Stomach smooth muscle (tissue), 2 donors: ENCODE results near the gene PDE6B.

Source experiments
- H3K27ac ChIP-seq: one replicate; pipeline ENCODE4 v1.7.0; 2013; ENCODE audit warnings: mild to moderate bottlenecking, low read length, inconsistent platforms
- H3K27me3 ChIP-seq, 2 donors: one replicate each; pipeline ENCODE4 v1.7.0; 2013; ENCODE audit warnings: low read length in 2 of 2; ENCODE audit not compliant: insufficient read depth in 2 of 2, control insufficient read depth in 1 of 2
- H3K36me3 ChIP-seq, 2 donors: one replicate each; pipeline ENCODE4 v1.7.0; 2013; ENCODE audit warnings: low read length in 2 of 2; ENCODE audit not compliant: control insufficient read depth in 2 of 2, insufficient read depth in 2 of 2
- H3K4me1 ChIP-seq: one replicate; pipeline ENCODE4 v1.7.0; 2013; ENCODE audit warnings: low read length; ENCODE audit not compliant: control insufficient read depth, insufficient read depth
- H3K4me3 ChIP-seq, 2 donors: one replicate each; pipeline ENCODE4 v1.7.0; 2013; ENCODE audit warnings: low read length in 2 of 2
- H3K9ac ChIP-seq, 2 donors: one replicate each; pipeline ENCODE4 v1.7.0; 2013; ENCODE audit warnings: low read length in 2 of 2, mild to moderate bottlenecking in 1 of 2
- H3K9me3 ChIP-seq, 2 donors: one replicate each; pipeline ENCODE4 v1.7.0; 2013; ENCODE audit warnings: low read length in 2 of 2; ENCODE audit not compliant: control insufficient read depth in 2 of 2
- donor health status: healthy.
- donor health status: Pancreatic carcinoma.

PDE6B gene

DNA sequence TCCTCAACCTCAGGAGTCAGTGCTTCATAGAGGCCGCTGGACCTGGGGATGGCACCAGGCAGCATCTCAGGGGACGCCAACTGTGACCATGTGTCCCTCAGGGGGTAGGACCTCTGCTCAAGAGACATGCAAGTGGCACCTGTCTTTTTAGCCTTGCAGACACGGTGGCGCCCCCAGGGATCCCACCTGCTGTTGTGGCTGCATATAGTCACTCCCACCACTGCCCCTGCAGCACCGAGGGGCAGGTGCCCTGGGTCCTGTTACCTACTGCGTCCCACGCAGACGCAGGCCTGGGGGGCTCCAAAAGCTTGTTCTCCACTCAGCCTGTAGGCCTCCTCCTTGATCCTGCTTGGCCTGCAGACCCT lies 51.5 kb downstream of the PDE6B start:
- no peak overlapping the region for H3K9ac ChIP-seq
- H3K9me3 ChIP-seq, result no peaks in the 10 kb centered on the region
- peaks cover 5 to 6% of the 10 kb centered on the region in 2 donors for H3K36me3 ChIP-seq
- H3K4me3 ChIP-seq, result no peak overlapping the region
- peaks cover 21 to 23% of the 10 kb centered on the region in 2 donors for H3K27me3 ChIP-seq
- H3K4me1 ChIP-seq, result peaks cover 35% of the 10 kb centered on the region
- no peak overlapping the region for H3K27ac ChIP-seq

DNA sequence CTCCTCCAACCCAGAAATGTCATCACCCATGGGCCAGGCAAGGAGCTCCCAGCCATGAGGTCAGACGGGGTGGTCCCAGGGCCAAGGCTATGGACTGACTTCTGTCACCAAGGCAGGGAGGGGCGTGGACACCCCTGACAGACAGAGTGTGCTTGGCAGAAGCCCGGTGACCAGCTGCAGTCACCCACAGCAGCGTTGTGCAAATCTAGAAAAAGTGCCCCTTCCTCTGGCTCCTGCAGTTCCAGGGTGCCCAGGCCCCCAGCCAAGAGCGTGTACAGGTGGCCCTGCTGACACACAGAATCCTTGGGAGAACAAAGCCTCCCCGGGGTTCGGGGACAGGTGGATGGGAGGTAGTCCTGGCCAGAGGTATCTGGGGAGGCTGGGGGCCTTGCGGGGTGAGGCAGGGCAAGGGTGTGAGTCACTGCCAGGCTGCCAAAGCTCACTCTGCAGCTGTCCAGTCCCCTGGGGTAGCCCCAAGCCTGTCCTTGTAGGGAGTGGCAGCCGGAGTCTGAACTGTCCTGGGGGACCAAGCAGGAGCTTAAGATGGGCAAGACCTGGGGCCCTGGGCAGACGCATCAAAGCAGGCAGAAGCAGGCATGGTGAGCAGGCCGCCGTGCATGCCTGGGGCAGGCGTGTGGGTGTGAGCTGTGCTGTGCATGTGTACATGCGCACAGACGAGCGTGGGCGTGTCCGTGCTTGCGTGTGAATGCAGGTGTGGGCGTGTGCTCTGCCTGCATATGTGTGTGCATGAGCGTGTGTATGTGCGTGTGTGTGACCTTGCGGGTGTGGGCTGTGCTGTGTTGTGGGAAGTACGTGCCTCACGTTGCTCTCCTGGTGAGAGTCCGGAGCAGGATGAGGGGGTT lies 52.3 kb downstream of the PDE6B start:
- H3K9ac ChIP-seq, result no peak overlapping the region
- H3K27ac ChIP-seq, result no peak overlapping the region
- H3K4me3 ChIP-seq, result no peak overlapping the region
- H3K36me3 ChIP-seq, result no peaks in the 10 kb centered on the region
- H3K9me3 ChIP-seq, result no peaks in the 10 kb centered on the region
- peaks cover 23 to 27% of the 10 kb centered on the region in 2 donors for H3K27me3 ChIP-seq
- H3K4me1 ChIP-seq, result peaks cover 36% of the 10 kb centered on the region

DNA sequence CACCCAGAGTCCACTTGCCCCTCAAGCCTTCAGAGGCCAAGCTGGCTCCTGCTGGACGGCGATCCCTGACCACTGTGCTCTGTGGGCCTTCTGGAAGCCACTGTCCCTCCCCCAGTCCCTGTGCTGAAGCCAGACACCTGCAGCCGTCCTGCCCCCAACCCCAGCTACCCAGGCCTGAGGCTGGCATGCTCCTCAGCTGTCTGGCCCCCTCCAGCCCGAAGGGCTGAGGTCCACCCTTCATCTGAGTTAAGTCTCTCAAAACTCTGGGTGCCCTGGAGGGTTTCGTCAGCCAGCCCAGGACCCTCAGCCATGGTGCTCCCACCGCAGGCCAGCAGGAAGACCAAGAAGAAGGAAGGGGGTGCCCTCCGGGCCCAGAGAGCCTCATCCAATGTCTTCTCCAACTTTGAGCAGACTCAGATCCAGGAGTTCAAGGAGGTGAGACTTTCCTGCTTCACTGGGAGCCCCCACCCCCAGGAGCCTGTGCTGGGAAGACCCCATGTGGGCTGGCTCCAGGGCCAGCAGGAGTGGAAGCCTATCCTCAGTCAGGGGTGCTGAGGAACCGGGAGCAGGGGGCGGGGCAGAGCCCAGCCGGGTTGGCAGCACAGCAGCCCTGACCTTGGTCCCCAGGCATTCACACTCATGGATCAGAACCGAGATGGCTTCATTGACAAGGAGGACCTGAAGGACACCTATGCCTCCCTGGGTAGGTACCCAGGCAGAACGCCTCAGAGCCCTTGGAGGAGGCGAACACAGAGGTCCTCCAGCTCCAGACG lies 53.1 kb downstream of the PDE6B start:
- H3K27me3 ChIP-seq, result peaks cover 28 to 30% of the 10 kb centered on the region in 2 donors
- no peak overlapping the region for H3K27ac ChIP-seq
- no peaks in the 10 kb centered on the region for H3K9me3 ChIP-seq
- H3K9ac ChIP-seq, result no peak overlapping the region
- no peaks in the 10 kb centered on the region for H3K36me3 ChIP-seq
- peaks cover 30% of the 10 kb centered on the region for H3K4me1 ChIP-seq
- H3K4me3 ChIP-seq, result no peak overlapping the region

DNA sequence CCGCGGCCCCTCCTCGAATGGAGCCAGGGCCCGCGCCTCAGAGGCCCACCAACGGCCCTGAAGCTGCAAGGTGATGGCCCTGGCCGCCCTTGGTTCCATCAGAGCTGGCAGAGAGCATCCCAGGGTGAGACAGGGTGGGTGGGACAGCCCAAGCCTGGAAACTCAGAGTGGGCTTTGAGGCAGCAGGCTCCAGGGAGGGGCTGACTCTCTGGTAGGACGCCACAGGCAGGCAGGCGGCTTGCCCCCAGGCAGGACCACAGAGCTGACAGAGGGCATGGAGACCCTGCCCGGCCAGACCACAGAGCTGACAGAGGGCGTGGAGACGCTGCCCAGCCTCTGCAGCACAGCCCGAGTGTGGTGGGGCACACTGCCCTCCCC lies 53.7 kb downstream of the PDE6B start:
- Histone ChIP-seq H3K9me3 (no peaks in the 10 kb centered on the region), H3K27me3 (peaks cover 30% of the 10 kb centered on the region in 2 donors), H3K36me3 (no peaks in the 10 kb centered on the region), H3K4me3 (no peak overlapping the region), H3K4me1 (peaks cover 30% of the 10 kb centered on the region), H3K27ac (no peak overlapping the region), H3K9ac (no peak overlapping the region)

DNA sequence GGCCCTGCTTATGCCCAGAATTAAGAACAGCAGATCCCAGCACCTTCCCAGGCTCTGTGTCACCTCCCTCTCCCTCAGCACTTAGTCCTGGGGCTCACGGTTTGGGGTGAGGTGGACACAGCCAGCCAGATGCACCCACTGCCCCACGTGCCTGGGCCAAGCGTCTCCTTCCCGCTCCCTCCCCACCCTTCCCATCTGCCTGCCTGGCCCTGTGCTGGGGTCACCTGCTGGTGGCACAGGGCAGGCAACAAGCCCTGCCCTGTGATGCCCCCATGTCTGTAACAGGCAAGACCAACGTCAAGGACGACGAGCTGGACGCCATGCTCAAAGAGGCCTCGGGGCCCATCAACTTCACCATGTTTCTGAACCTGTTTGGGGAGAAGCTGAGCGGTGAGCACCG lies 54.3 kb downstream of the PDE6B start:
- Histone ChIP-seq H3K4me1 (peaks cover 30% of the 10 kb centered on the region), H3K27ac (no peak overlapping the region), H3K9ac (no peak overlapping the region), H3K27me3 (peaks cover 30% of the 10 kb centered on the region in 2 donors), H3K36me3 (no peaks in the 10 kb centered on the region), H3K9me3 (no peaks in the 10 kb centered on the region), H3K4me3 (no peak overlapping the region)

DNA sequence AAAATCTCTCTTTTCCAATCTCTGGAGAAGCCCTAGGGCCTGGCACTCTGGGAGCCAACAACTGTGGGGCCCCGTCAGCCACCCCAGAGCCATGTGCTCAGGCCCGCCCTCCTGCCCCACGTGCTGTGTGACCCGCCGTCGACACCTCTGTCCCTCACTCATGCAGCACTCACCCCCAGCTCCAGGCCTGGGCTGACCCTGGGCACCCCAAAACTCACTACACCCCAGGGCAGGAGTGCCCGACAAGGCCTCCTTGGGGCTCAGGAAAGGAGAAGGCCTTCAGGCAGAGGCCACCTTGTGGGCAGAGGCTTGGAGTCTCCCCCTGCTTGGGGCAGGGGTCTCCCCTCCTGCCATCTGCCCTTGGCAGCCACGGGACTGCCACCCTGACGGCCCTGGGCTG lies 54.7 kb downstream of the PDE6B start:
- Histone ChIP-seq H3K9ac (no peak overlapping the region), H3K9me3 (no peaks in the 10 kb centered on the region), H3K4me1 (peaks cover 26% of the 10 kb centered on the region), H3K27ac (no peak overlapping the region), H3K36me3 (no peaks in the 10 kb centered on the region), H3K4me3 (no peak overlapping the region), H3K27me3 (peaks cover 30% of the 10 kb centered on the region in 2 donors)

GRCh38 chr4:680551-680927 lies 55.2 kb downstream of the PDE6B start:
- H3K27me3 ChIP-seq, result peaks cover 30% of the 10 kb centered on the region in 2 donors
- no peaks in the 10 kb centered on the region for H3K9me3 ChIP-seq
- no peak overlapping the region for H3K9ac ChIP-seq
- H3K27ac ChIP-seq, result no peak overlapping the region
- H3K36me3 ChIP-seq, result no peaks in the 10 kb centered on the region
- peak overlapping the region; percentile 8 to 63 for H3K4me3 ChIP-seq
- H3K4me1 ChIP-seq, result peaks cover 22% of the 10 kb centered on the region

DNA sequence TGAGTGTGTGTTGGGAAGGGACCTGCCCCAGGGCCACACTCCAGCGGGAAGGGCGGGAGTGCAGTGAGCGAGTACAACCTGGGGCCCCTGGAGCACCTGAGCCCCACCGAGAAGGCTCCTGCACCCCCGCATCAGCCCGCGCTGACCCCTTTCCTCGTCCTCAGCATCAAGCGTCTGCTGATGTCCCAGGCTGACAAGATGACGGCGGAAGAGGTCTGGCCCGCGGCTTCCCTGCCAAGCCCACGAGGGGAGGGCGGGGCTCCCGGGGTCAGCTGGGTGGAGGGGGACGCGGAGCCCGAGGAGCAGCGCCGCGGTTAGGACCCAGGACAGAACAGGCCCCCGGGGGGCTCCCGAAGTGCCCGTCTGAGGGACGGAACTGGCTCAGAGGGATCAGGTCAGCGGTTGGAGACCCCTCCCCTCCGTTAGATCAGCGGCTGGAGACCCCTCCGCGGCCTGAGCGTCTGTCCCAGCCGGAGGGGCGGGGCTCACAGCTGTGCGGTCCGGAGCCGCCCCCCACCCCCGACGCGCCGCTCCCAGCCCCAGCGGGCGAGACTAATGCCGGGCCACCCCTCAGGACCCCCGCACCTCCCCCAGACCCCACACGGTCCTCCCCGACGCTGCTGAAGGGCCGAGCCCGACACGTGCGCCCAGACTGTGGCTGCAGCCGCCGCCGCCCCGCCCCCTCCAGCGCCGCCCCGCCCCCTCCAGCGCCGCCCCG lies 55.7 kb downstream of the PDE6B start:
- no peak overlapping the region for H3K9ac ChIP-seq
- H3K4me1 ChIP-seq, result peaks cover 19% of the 10 kb centered on the region
- H3K4me3 ChIP-seq, result peak overlapping the region; percentile 8 to 63
- no peaks in the 10 kb centered on the region for H3K9me3 ChIP-seq
- H3K27ac ChIP-seq, result no peak overlapping the region
- H3K36me3 ChIP-seq, result no peaks in the 10 kb centered on the region
- peaks cover 30% of the 10 kb centered on the region in 2 donors for H3K27me3 ChIP-seq

GRCh38 chr4:681736-682451 lies 56.5 kb downstream of the PDE6B start:
- H3K4me3 ChIP-seq, result peak overlapping the region in 1 of 2 donors; percentile 44
- no peak overlapping the region for H3K9ac ChIP-seq
- peaks cover 23% of the 10 kb centered on the region for H3K4me1 ChIP-seq

GRCh38 chr4:682490-683172 lies 57.3 kb downstream of the PDE6B start:
- H3K27ac ChIP-seq, result no peak overlapping the region
- peaks cover 30% of the 10 kb centered on the region in 2 donors for H3K27me3 ChIP-seq
- H3K9me3 ChIP-seq, result no peaks in the 10 kb centered on the region
- no peak overlapping the region for H3K4me3 ChIP-seq
- H3K4me1 ChIP-seq, result peaks cover 28% of the 10 kb centered on the region
- H3K36me3 ChIP-seq, result no peaks in the 10 kb centered on the region
- no peak overlapping the region for H3K9ac ChIP-seq

More at GRCh38 chr4:681736-682451, 56.5 kb downstream of the PDE6B start:
- H3K36me3 ChIP-seq, result no peaks in the 10 kb centered on the region
- H3K9me3 ChIP-seq, result no peaks in the 10 kb centered on the region
- H3K27ac ChIP-seq, result no peak overlapping the region
- H3K27me3 ChIP-seq, result peaks cover 30% of the 10 kb centered on the region in 2 donors
